ENCODE measurements around the gene GZMM.

Gene GZMM

GRCh38 chr19:512547-513365, 31.1 kb upstream of the GZMM start:
- H3K4me3 ChIP-seq (replicated peaks; ENCODE audit: low read depth, low read length), result no peak overlapping the region
- TF ChIP-seq CTCF (IDR thresholded peaks at IDR 0.05; ENCODE audit: low read depth, low read length, missing control alignments), result no peak
- DNase-seq (ENCODE audit: extremely low read depth, low read depth), result no peak

- no peak for TF ChIP-seq CTCF (IDR thresholded peaks at IDR 0.05; ENCODE audit: low read depth, low read length, missing control alignments)
- no peak for DNase-seq (ENCODE audit: extremely low read depth, low read depth)
- no peak overlapping the region for H3K4me3 ChIP-seq (replicated peaks; ENCODE audit: low read depth, low read length)
Measured at GRCh38 chr19:513368-514165, 30.3 kb upstream of the GZMM start.

GRCh38 chr19:514166-514663, 29.6 kb upstream of the GZMM start:
- DNase-seq (ENCODE audit: extremely low read depth, low read depth), result no peak
- TF ChIP-seq CTCF (IDR thresholded peaks at IDR 0.05; ENCODE audit: low read depth, low read length, missing control alignments), result no peak
- H3K4me3 ChIP-seq (replicated peaks; ENCODE audit: low read depth, low read length), result no peak overlapping the region

GRCh38 chr19:517721-518597, 25.9 kb upstream of the GZMM start:
- DNase-seq (ENCODE audit: extremely low read depth, low read depth), result no peak
- no peak overlapping the region for H3K4me3 ChIP-seq (replicated peaks; ENCODE audit: low read depth, low read length)
- no peak for TF ChIP-seq CTCF (IDR thresholded peaks at IDR 0.05; ENCODE audit: low read depth, low read length, missing control alignments)

- TF ChIP-seq CTCF (IDR thresholded peaks at IDR 0.05; ENCODE audit: low read depth, low read length, missing control alignments), result no peak
- no peak overlapping the region for H3K4me3 ChIP-seq (replicated peaks; ENCODE audit: low read depth, low read length)
- DNase-seq (ENCODE audit: extremely low read depth, low read depth), result no peak
Measured at GRCh38 chr19:518598-519231, 25.1 kb upstream of the GZMM start.

- H3K4me3 ChIP-seq (replicated peaks; ENCODE audit: low read depth, low read length), result no peak overlapping the region
- no peak for DNase-seq (ENCODE audit: extremely low read depth, low read depth)
- no peak for TF ChIP-seq CTCF (IDR thresholded peaks at IDR 0.05; ENCODE audit: low read depth, low read length, missing control alignments)
Measured at GRCh38 chr19:519449-519865, 24.4 kb upstream of the GZMM start.

All from HFF-Myc (cell line).